H9 (cell line): ENCODE data around the gene OR2J1. TPM values are rescaled to one million over a fixed set of nuclear protein-coding genes. Genes with fewer than 3 reads are reported as not detected.
A peak's percentile ranks its signal among the peaks of the same experiment; 100 is the strongest.

Experiments
- DNase-seq: peaks from one replicate; pipeline ENCODE4 v3.0.0-alpha.2; 2017
- H2AFZ ChIP-seq: one replicate; pipeline ENCODE4 v1.6.1; 2013; ENCODE audit warnings: mild to moderate bottlenecking, low read length, control low read depth, moderate library complexity
- H2AK5ac ChIP-seq: 2 replicates; pipeline ENCODE4 v1.6.1; 2013; ENCODE audit warnings: low read length, control low read depth, mixed read lengths; ENCODE audit not compliant: insufficient read length
- H2BK120ac ChIP-seq: one replicate; pipeline ENCODE4 v1.6.1; 2013; ENCODE audit warnings: low read depth, mild to moderate bottlenecking, low read length, control low read depth, inconsistent platforms; ENCODE audit not compliant: poor library complexity, severe bottlenecking
- H2BK12ac ChIP-seq: 2 replicates; pipeline ENCODE4 v1.6.1; 2013; ENCODE audit warnings: low read length, control low read depth, mixed read lengths, low read depth; ENCODE audit not compliant: insufficient read length
- H2BK15ac ChIP-seq: 2 replicates; pipeline ENCODE4 v1.6.1; 2013; ENCODE audit warnings: low read depth, low read length, control low read depth
- H2BK20ac ChIP-seq: one replicate; pipeline ENCODE4 v1.6.1; 2013; ENCODE audit warnings: low read depth, mild to moderate bottlenecking, low read length, control low read depth, inconsistent platforms; ENCODE audit not compliant: poor library complexity, severe bottlenecking
- H2BK5ac ChIP-seq: 2 replicates; pipeline ENCODE4 v1.6.1; 2013; ENCODE audit warnings: low read length, control low read depth, mixed read lengths; ENCODE audit not compliant: insufficient read length
- H3K14ac ChIP-seq: 2 replicates; pipeline ENCODE4 v1.6.1; 2013; ENCODE audit warnings: low read length, control low read depth; ENCODE audit not compliant: insufficient read depth
- H3K18ac ChIP-seq: 2 replicates; pipeline ENCODE4 v1.6.1; 2013; ENCODE audit warnings: low read depth, mild to moderate bottlenecking, mixed read lengths, low read length, control low read depth; ENCODE audit not compliant: insufficient read length
- H3K23ac ChIP-seq: 2 replicates; pipeline ENCODE4 v1.6.1; 2013; ENCODE audit warnings: low read length, control low read depth, mixed read lengths, low read depth; ENCODE audit not compliant: insufficient read length
- H3K23me2 ChIP-seq: 2 replicates; pipeline ENCODE4 v1.6.1; 2013; ENCODE audit warnings: low read depth, mild to moderate bottlenecking, mixed read lengths, low read length, control low read depth; ENCODE audit not compliant: insufficient read length, poor library complexity, severe bottlenecking
- H3K27ac ChIP-seq: 2 replicates; pipeline ENCODE4 v1.5.1; 2013; ENCODE audit warnings: low read length, control low read depth, mixed read lengths, low read depth; ENCODE audit not compliant: insufficient read length
- H3K27me3 ChIP-seq: 2 replicates; pipeline ENCODE4 v1.6.1; 2013; ENCODE audit warnings: low read length, control low read depth, inconsistent platforms; ENCODE audit not compliant: insufficient read depth
- H3K4ac ChIP-seq: 2 replicates; pipeline ENCODE4 v1.6.1; 2013; ENCODE audit warnings: low read depth, mild to moderate bottlenecking, control low read depth, inconsistent platforms, low read length, moderate library complexity
- H3K4me1 ChIP-seq: 2 replicates; pipeline ENCODE4 v1.6.1; 2013; ENCODE audit warnings: low read length, control low read depth, inconsistent platforms; ENCODE audit not compliant: insufficient read depth
- H3K4me2 ChIP-seq: 2 replicates; pipeline ENCODE4 v1.6.1; 2013; ENCODE audit warnings: low read length, control low read depth, mixed read lengths; ENCODE audit not compliant: insufficient read length, insufficient read depth
- H3K56ac ChIP-seq: 2 replicates; pipeline ENCODE4 v1.6.1; 2013; ENCODE audit warnings: low read depth, mild to moderate bottlenecking, mixed read lengths, low read length, control low read depth; ENCODE audit not compliant: insufficient read length
- H3K79me1 ChIP-seq: 2 replicates; pipeline ENCODE4 v1.6.1; 2013; ENCODE audit warnings: low read depth, mild to moderate bottlenecking, moderate library complexity, low read length, control low read depth, inconsistent platforms; ENCODE audit not compliant: insufficient read depth, poor library complexity, severe bottlenecking
- H3K79me2 ChIP-seq: 2 replicates; pipeline ENCODE4 v1.6.1; 2013; ENCODE audit warnings: low read length, control low read depth, inconsistent platforms; ENCODE audit not compliant: insufficient read depth
- H3K9ac ChIP-seq: 2 replicates; pipeline ENCODE4 v1.6.1; 2013; ENCODE audit warnings: low read length, control low read depth, mixed read lengths; ENCODE audit not compliant: insufficient read length; ENCODE audit errors: extremely low read depth
- H3K9me3 ChIP-seq: one replicate; pipeline ENCODE4 v1.6.1; 2013; ENCODE audit warnings: low read depth, low read length, inconsistent platforms; ENCODE audit not compliant: control insufficient read depth
- H3T11ph ChIP-seq: one replicate; pipeline ENCODE4 v1.6.1; 2013; ENCODE audit warnings: mild to moderate bottlenecking, low read length, control low read depth, inconsistent platforms
- H4K20me1 ChIP-seq: one replicate; pipeline ENCODE4 v1.6.1; 2013; ENCODE audit not compliant: control insufficient read depth, insufficient read length, insufficient read depth
- H4K5ac ChIP-seq: 2 replicates; pipeline ENCODE4 v1.6.1; 2013; ENCODE audit warnings: low read depth, mild to moderate bottlenecking, mixed read lengths, low read length, control low read depth; ENCODE audit not compliant: insufficient read length
- H4K8ac ChIP-seq: replicated peaks from 2 replicates; pipeline ENCODE4 v1.6.1; 2013; ENCODE audit warnings: low read length, control low read depth, mixed read lengths, low read depth; ENCODE audit not compliant: insufficient read length
- H4K91ac ChIP-seq: 2 replicates; pipeline ENCODE4 v1.6.1; 2013; ENCODE audit warnings: low read depth, mild to moderate bottlenecking, moderate library complexity, mixed read lengths, low read length, control low read depth; ENCODE audit not compliant: insufficient read length
- H3K27ac Mint-ChIP-seq, 3 experiments: 2 replicates in 2 of 3; 3 replicates in 1 of 3; pipeline ENCODE4 v1.8.0; 2020 to 2021; ENCODE audit warnings: mixed read lengths in 3 of 3, mild to moderate bottlenecking in 1 of 3, moderate library complexity in 1 of 3
- H3K27me3 Mint-ChIP-seq: 2 replicates; pipeline ENCODE4 v1.8.0; 2021; ENCODE audit warnings: low read depth, mild to moderate bottlenecking, moderate library complexity, mixed read lengths
- H3K36me3 Mint-ChIP-seq, 3 experiments: 2 replicates in 2 of 3; 3 replicates in 1 of 3; pipeline ENCODE4 v1.8.0; 2020 to 2021; ENCODE audit warnings: low read depth in 3 of 3, mixed read lengths in 3 of 3; ENCODE audit not compliant: insufficient read depth in 1 of 3
- H3K4me1 Mint-ChIP-seq, 2 experiments: 2 replicates each; pipeline ENCODE4 v1.8.0; 2020; ENCODE audit warnings: mixed read lengths in 2 of 2
- H3K4me3 Mint-ChIP-seq, 2 experiments: 2 replicates in 1 of 2; 3 replicates in 1 of 2; pipeline ENCODE4 v1.8.0; 2020 to 2021; ENCODE audit warnings: mild to moderate bottlenecking in 2 of 2, mixed read lengths in 2 of 2, moderate library complexity in 1 of 2
- H3K9me3 Mint-ChIP-seq, 2 experiments: 2 replicates in 1 of 2; 3 replicates in 1 of 2; pipeline ENCODE4 v1.8.0; 2020; ENCODE audit warnings: mild to moderate bottlenecking in 2 of 2, mixed read lengths in 2 of 2, moderate library complexity in 1 of 2
- WGBS: extraction: QIAGEN DNeasy Blood & Tissue Kit; methylation state at CpG from one replicate; pipeline ENCODE4 v1.1.7; 2013; ENCODE audit warnings: missing lambda C conversion rate, low lambda C conversion rate, mixed read lengths; ENCODE audit not compliant: insufficient read length; ENCODE audit errors: extremely low coverage; 5-methylcytosine and 5-hydroxymethylcytosine counted together
- total RNA-seq: library from RNA; stranded (reverse); gene quantifications from 2 replicates; pipeline ENCODE4 v1.2.1, GENCODE V29; 2021
- TF ChIP-seq, protein P1 (sequence below): fragments of 200-600 bp; sonication (generic); conservative IDR thresholded peaks from 3 replicates; pipeline ENCODE4 v1.8.0; 2021; ENCODE audit warnings: antibody characterized with exemption, mild to moderate bottlenecking

Gene OR2J1
- total RNA-seq, 1 experiment from 2014 or later: not detected

DNA sequence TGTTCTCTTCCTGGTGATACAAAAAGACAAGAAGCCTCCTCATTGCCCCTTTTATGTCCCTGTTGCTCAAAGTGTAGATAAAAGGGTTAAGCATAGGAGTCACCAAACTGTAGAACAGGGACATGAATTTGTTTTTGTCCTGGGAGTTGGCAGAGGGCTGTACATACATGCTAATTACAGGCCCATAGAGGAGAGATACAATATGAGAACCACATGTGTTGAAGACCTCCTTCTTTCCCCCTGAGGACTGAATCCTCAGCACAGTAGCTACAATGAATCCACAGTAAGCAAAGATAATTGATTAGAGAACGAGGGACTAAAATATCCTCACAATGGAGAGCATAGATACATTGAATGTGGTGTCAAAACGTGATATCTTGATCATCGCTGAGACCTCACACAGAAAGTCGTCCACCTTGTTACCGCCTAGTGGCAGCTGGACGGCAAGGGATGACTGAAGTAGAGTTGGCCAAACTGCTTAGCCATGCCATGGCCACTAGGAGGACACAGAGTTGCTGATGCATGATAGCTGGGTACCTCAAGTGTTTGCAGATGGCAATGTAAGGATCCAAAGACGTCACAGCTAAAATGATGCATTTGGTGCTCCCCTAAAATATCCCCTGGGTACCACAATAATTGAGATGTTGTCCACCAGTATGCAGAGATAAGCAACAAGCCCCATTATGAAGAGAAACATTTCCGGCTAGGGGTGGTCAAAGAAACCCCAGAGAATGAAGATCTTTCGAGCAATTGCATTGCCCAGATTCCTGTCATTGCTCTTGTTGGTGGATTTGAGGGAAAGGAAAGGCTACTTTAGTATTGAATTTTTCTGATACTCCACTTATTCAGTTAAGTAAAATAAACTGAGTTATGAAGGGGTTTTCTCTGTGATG lies 27.2 kb upstream of the OR2J1 start:
- DNase-seq: peak; percentile 78
- Histone ChIP-seq H3K4me1 (no peaks in the 10 kb centered on the region), H2BK12ac (no peak overlapping the region), H3K18ac (no peak overlapping the region), H3K27ac (no peak overlapping the region), H3K9me3 (no peaks in the 10 kb centered on the region), H2BK120ac (no peak overlapping the region), H3K79me1 (no peaks in the 10 kb centered on the region), H4K8ac (no peak overlapping the region), H3K14ac (no peak overlapping the region), H3T11ph (no peak overlapping the region), H3K23ac (no peak overlapping the region), H4K91ac (no peak overlapping the region), H2BK15ac (no peak overlapping the region), H3K4ac (no peak overlapping the region), H2BK20ac (no peak overlapping the region), H3K79me2 (no peaks in the 10 kb centered on the region), H3K4me2 (no peak overlapping the region), H2AFZ (no peak overlapping the region), H2AK5ac (no peak overlapping the region), H2BK5ac (no peak overlapping the region), H3K23me2 (no peaks in the 10 kb centered on the region), H4K5ac (no peak overlapping the region), H3K56ac (no peak overlapping the region), H3K9ac (no peak overlapping the region), H4K20me1 (no peaks in the 10 kb centered on the region), H3K27me3 (no peaks in the 10 kb centered on the region)
- TF ChIP-seq, protein P1, sequence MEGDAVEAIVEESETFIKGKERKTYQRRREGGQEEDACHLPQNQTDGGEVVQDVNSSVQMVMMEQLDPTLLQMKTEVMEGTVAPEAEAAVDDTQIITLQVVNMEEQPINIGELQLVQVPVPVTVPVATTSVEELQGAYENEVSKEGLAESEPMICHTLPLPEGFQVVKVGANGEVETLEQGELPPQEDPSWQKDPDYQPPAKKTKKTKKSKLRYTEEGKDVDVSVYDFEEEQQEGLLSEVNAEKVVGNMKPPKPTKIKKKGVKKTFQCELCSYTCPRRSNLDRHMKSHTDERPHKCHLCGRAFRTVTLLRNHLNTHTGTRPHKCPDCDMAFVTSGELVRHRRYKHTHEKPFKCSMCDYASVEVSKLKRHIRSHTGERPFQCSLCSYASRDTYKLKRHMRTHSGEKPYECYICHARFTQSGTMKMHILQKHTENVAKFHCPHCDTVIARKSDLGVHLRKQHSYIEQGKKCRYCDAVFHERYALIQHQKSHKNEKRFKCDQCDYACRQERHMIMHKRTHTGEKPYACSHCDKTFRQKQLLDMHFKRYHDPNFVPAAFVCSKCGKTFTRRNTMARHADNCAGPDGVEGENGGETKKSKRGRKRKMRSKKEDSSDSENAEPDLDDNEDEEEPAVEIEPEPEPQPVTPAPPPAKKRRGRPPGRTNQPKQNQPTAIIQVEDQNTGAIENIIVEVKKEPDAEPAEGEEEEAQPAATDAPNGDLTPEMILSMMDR: peak; percentile 96
- H3K36me3 Mint-ChIP-seq: no peaks in the 10 kb centered on the region
- no CpG with 5 or more reads among the region's 9 CpGs for WGBS
- no peak overlapping the region for H3K27ac Mint-ChIP-seq
- 0 out of 4 replicates have a peak, but pooled peaks cover 0 to 2% of the 10 kb centered on the region in 2 experiments for H3K4me1 Mint-ChIP-seq
- H3K9me3 Mint-ChIP-seq: peaks cover 3 to 7% of the 10 kb centered on the region in 2 experiments; a peak in 4 of 5 replicates
- no peaks in the 10 kb centered on the region; the same call in none of the 2 replicates for H3K27me3 Mint-ChIP-seq
- no peak overlapping the region for H3K4me3 Mint-ChIP-seq
